Kidney (tissue), 14 donors: Measurements from ENCODE around the gene PDE4D. TPM values are rescaled to one million over a fixed set of nuclear protein-coding genes. Genes with fewer than 3 reads are reported as not detected.

Experiments
- DNase-seq, 5 donors: peaks; one replicate each; pipeline ENCODE4 v3.0.0-alpha.2; 2013 to 2020
- FAIRE-seq: peaks from 2 replicates; lab custom pipeline; 2012; peaks lifted over from hg19 to GRCh38; lab: Jason Lieb, UNC
- H3K27ac ChIP-seq, 2 donors: one replicate each; pipeline ENCODE4 v1.7.0; 2013; ENCODE audit warnings: low read depth in 2 of 2, low read length in 2 of 2, inconsistent platforms in 1 of 2
- H3K27me3 ChIP-seq: one replicate; pipeline ENCODE4 v1.7.1; 2013; ENCODE audit warnings: low read length, inconsistent platforms; ENCODE audit not compliant: control insufficient read depth, insufficient read depth
- H3K36me3 ChIP-seq, 3 donors: one replicate each; pipeline versions ENCODE4 v1.7.0 to v1.7.1; 2013; ENCODE audit warnings: low read length in 3 of 3, control low read depth in 1 of 3, inconsistent platforms in 1 of 3; ENCODE audit not compliant: insufficient read depth in 3 of 3, control insufficient read depth in 2 of 3
- H3K4me1 ChIP-seq, 3 donors: one replicate each; pipeline versions ENCODE4 v1.7.0 to v1.7.1; 2013; ENCODE audit warnings: low read length in 3 of 3, inconsistent platforms in 1 of 3, low read depth in 1 of 3; ENCODE audit not compliant: control insufficient read depth in 2 of 3, insufficient read depth in 2 of 3
- H3K4me3 ChIP-seq, 3 donors: one replicate each; pipeline versions ENCODE4 v1.7.0 to v1.8.1; 2013; ENCODE audit warnings: low read length in 3 of 3, control low read depth in 1 of 3, inconsistent platforms in 1 of 3
- H3K9ac ChIP-seq, 3 donors: one replicate each; pipeline versions ENCODE4 v1.7.0 to v1.7.1; 2013; ENCODE audit warnings: low read length in 3 of 3, control low read depth in 1 of 3, inconsistent platforms in 1 of 3
- H3K9me3 ChIP-seq, 3 donors: one replicate each; pipeline versions ENCODE4 v1.7.0 to v1.7.1; 2013; ENCODE audit warnings: low read length in 3 of 3, control low read depth in 1 of 3, inconsistent platforms in 1 of 3; ENCODE audit not compliant: control insufficient read depth in 2 of 3, insufficient read depth in 1 of 3
- intact Hi-C: fragments of 100-400 bp; cut with DNase I; formaldehyde crosslinking; loops from one replicate; pipeline ENCODE4 v1.11.1; 2022
- polyA plus RNA-seq: library from polyadenylated mRNA; stranded (reverse); fragments of 350-450 nt; fragmentation: Illumina TruSeq; extraction: RNeasy Lipid Tissue Mini Kit (QIAGEN cat#74804); gene quantifications from one replicate; pipeline ENCODE4 v1.2.3, GENCODE V29; 2014; ENCODE audit warnings: low read depth, low replicate concordance; ENCODE audit not compliant: insufficient read depth
- total RNA-seq: library from RNA; stranded (reverse); fragmentation: NEBNext Ultra II Directional; extraction: Animal tissue kit (Norgen Biotek cat#: 25700); gene quantifications from one replicate; pipeline ENCODE4 v1.2.1, GENCODE V29; 2021
- TF ChIP-seq, protein P1 (sequence below): IDR thresholded peaks from 3 replicates; pipeline ENCODE4 v1.5.1; 2012; ENCODE audit warnings: mild to moderate bottlenecking, moderate library complexity, borderline replicate concordance; ENCODE audit not compliant: insufficient read depth; ENCODE audit errors: extremely low read depth
- donor health status: control.
- donor health status: control.
- donor health status: control.
- donor health status: control.
- donor health status: control.
- donor health status: DM: yes; HTN: yes; CAD: no.
- donor health status: Normal renal cell carcinoma (clear cell type).

PDE4D gene
- total and polyA plus RNA-seq, 2 donors from 2014 or later: 9.2 to 78.9 TPM

DNA sequence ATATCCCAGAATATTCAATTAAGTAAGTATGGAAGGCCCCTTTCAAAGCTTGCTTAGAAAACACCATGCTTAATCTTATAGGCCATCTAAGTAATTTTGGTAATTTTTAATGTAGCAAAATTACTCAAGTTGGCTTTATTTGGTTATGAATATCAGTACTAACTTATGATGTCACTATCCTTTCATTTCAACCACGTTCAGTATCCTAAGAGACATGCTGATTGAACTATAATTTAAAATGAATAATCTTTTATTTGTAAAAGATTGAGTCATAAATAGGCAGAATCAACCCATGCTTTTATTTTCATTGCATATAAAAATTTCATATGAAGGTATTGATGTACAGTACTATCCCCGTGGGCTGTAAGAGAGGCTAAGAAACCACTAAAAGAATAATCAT, 923.7 kb downstream of the PDE4D start:
- DNase-seq (no peak), FAIRE-seq (no peak)
- H3K27ac ChIP-seq: no peak overlapping the region
- H3K27me3 ChIP-seq: no peaks in the 10 kb centered on the region
- peaks cover 2 to 12% (median 11%) of the 10 kb centered on the region in 3 donors for H3K36me3 ChIP-seq
- H3K9me3 ChIP-seq: no peaks in the 10 kb centered on the region
- H3K4me1 ChIP-seq: no peaks in the 10 kb centered on the region
- intact Hi-C loops: no loop called here
- TF ChIP-seq, protein P1, sequence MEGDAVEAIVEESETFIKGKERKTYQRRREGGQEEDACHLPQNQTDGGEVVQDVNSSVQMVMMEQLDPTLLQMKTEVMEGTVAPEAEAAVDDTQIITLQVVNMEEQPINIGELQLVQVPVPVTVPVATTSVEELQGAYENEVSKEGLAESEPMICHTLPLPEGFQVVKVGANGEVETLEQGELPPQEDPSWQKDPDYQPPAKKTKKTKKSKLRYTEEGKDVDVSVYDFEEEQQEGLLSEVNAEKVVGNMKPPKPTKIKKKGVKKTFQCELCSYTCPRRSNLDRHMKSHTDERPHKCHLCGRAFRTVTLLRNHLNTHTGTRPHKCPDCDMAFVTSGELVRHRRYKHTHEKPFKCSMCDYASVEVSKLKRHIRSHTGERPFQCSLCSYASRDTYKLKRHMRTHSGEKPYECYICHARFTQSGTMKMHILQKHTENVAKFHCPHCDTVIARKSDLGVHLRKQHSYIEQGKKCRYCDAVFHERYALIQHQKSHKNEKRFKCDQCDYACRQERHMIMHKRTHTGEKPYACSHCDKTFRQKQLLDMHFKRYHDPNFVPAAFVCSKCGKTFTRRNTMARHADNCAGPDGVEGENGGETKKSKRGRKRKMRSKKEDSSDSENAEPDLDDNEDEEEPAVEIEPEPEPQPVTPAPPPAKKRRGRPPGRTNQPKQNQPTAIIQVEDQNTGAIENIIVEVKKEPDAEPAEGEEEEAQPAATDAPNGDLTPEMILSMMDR: no peak
- no peak overlapping the region for H3K4me3 ChIP-seq
- H3K9ac ChIP-seq: no peak overlapping the region

DNA sequence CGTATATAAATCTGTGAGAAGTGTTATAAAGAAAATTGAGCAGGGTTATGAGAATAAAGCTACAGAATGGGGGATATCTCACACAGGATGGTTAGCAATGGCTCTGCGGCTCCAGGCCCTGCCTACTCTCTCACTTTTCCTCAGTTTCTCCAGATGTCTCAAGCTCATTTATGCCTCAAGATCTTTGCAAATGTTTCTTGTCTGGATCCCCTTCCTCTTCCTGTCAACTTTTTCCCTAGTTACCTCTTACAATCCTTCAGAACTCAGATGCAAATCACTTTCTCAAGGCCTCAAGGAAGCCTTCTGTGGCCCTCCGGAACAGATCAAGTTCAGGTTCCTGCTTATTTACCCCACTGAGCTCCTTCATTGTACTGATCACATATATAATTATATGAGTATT, 924.3 kb downstream of the PDE4D start:
- Histone ChIP-seq H3K27me3 (no peaks in the 10 kb centered on the region), H3K27ac (no peak overlapping the region), H3K36me3 (peaks cover 0 to 7% (median 5%) of the 10 kb centered on the region in 3 donors), H3K4me3 (no peak overlapping the region), H3K9me3 (no peaks in the 10 kb centered on the region), H3K9ac (no peak overlapping the region), H3K4me1 (no peaks in the 10 kb centered on the region)
- intact Hi-C loops: no loop called here
- TF ChIP-seq, protein P1: no peak
- DNase-seq (no peak), FAIRE-seq (no peak)

DNA sequence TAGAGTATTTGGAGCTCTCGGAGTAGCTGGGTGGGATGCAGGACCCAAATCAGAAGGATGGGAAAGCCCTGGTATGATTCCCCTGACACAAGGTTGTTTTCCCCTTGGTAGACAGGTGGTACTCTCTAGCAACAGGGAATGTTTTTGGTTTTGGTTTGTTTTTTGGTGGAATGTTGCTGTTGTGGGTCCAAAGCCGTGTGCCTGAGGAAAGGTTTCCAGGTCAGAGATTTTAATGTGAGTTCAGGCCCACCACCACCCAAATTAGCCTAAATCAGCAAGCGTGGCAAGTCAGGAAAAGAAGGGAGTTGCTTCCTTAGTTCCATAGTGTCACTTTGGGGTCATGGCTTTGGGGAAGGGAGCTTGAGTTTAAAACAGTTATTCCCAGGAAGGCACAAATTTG, 925.2 kb downstream of the PDE4D start:
- Histone ChIP-seq H3K27me3 (no peaks in the 10 kb centered on the region), H3K9ac (no peak overlapping the region), H3K4me1 (no peaks in the 10 kb centered on the region), H3K27ac (no peak overlapping the region), H3K9me3 (no peaks in the 10 kb centered on the region), H3K4me3 (no peak overlapping the region), H3K36me3 (peaks cover 0 to 3% (median under 1%) of the 10 kb centered on the region in 3 donors)
- intact Hi-C loops: no loop called here
- DNase-seq: peak in 2 of 5 donors; percentile 24 to 30
- TF ChIP-seq, protein P1: no peak
- no peak for FAIRE-seq
